ENCODE data around the gene OR2V1.

DNA sequence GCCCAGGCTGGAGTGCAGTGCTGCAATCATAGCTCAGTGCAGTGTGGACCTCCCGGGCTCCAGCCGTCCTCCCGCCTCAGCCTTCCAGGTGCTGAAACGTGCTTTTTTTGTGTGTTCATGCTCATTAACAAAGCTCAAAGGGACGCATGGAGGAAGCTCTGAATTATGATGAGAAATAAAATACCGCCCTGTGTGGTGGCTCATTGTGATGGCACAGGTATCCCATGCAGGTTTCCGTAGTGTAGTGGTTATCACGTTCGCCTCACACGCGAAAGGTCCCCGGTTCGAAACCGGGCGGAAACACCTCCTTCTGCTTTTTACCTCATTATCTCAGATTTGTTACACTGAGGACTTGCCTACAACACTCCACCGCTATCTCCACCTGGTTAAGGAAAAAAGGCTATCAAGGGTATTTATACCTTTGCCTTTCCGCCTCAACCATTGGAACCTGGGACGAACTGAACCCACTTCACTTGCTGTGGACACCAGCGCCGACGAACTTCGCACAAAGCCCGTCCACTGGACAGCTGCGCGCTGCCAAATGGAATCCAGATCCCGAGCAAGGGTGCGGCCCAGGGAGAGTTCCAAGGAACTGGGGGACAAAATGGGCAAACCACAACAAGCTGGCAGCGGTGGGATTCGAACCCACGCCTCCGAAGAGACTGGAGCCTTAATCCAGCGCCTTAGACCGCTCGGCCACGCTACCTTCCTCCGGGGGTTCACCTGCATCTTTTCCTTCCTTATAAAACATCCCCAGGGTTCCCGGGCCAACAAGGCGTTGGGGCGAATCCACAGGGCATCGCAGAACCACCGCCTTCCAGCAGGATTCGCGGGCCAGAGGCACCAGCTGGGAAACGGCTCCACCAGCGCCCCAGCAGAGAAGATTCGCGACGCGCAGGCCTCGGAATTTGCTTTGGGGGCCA is 42.7 kb upstream of the OR2V1 start:
- TF ChIP-seq EZH2 (IDR thresholded peaks at IDR 0.05; ENCODE audit: borderline replicate concordance, insufficient read depth, low read depth, low read length, poor library complexity, severe bottlenecking) = no peak
- TF ChIP-seq, protein P1, sequence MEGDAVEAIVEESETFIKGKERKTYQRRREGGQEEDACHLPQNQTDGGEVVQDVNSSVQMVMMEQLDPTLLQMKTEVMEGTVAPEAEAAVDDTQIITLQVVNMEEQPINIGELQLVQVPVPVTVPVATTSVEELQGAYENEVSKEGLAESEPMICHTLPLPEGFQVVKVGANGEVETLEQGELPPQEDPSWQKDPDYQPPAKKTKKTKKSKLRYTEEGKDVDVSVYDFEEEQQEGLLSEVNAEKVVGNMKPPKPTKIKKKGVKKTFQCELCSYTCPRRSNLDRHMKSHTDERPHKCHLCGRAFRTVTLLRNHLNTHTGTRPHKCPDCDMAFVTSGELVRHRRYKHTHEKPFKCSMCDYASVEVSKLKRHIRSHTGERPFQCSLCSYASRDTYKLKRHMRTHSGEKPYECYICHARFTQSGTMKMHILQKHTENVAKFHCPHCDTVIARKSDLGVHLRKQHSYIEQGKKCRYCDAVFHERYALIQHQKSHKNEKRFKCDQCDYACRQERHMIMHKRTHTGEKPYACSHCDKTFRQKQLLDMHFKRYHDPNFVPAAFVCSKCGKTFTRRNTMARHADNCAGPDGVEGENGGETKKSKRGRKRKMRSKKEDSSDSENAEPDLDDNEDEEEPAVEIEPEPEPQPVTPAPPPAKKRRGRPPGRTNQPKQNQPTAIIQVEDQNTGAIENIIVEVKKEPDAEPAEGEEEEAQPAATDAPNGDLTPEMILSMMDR (IDR thresholded peaks at IDR 0.05) = peak; percentile 2

Measured in B cell (primary cell).